Measurements from ENCODE around the gene CLNK. TPM values are rescaled to one million over a fixed set of nuclear protein-coding genes. Genes with fewer than 3 reads are reported as not detected.

The CLNK gene
- total RNA-seq, 2 donors from 2014 or later = not detected

DNA sequence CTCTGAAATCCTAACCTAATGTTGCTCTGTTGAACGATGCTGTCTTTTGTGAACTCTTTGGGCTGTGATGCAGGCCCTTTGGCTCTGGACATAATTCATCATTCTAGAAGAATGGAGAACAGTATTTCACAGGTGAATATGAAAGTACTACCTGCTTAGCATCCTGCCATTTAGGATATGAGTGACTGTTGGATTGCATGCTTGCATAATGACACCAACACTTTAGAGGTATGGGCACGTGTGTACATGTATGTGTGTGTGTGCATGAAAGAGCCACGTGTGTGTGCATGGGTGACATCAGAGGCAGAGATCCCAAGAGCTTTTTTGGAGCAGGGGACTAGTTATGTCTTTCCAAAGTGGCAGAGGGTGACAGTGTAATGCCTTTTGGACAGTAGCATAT, 157.1 kb downstream of the CLNK start:
- Histone ChIP-seq H3K9me3 (ENCODE audit: control insufficient read depth, low read length) (no peaks in the 10 kb centered on the region), H3K9ac (ENCODE audit: extremely low read depth, low read length, poor library complexity, severe bottlenecking) (no peak overlapping the region), H3K4me1 (ENCODE audit: control insufficient read depth, insufficient read depth, low read length) (peaks cover 3% of the 10 kb centered on the region), H3K4me3 (ENCODE audit: low read length) (no peak overlapping the region), H3K27ac (ENCODE audit: low read depth, low read length) (no peak overlapping the region), H3K27me3 (ENCODE audit: control insufficient read depth, insufficient read depth, low read length, poor library complexity, severe bottlenecking) (no peaks in the 10 kb centered on the region), H3K36me3 (ENCODE audit: control insufficient read depth, insufficient read depth, low read length) (no peaks in the 10 kb centered on the region)
- Mint-ChIP-seq H3K4me3 (no peak overlapping the region), H3K4me1 (peaks cover 20% of the 10 kb centered on the region), H3K9me3 (no peaks in the 10 kb centered on the region), H3K36me3 (ENCODE audit: low read depth) (no peaks in the 10 kb centered on the region), H3K27me3 (ENCODE audit: insufficient read depth) (no peaks in the 10 kb centered on the region), H3K27ac (no peak overlapping the region)
- TF ChIP-seq, protein P1, sequence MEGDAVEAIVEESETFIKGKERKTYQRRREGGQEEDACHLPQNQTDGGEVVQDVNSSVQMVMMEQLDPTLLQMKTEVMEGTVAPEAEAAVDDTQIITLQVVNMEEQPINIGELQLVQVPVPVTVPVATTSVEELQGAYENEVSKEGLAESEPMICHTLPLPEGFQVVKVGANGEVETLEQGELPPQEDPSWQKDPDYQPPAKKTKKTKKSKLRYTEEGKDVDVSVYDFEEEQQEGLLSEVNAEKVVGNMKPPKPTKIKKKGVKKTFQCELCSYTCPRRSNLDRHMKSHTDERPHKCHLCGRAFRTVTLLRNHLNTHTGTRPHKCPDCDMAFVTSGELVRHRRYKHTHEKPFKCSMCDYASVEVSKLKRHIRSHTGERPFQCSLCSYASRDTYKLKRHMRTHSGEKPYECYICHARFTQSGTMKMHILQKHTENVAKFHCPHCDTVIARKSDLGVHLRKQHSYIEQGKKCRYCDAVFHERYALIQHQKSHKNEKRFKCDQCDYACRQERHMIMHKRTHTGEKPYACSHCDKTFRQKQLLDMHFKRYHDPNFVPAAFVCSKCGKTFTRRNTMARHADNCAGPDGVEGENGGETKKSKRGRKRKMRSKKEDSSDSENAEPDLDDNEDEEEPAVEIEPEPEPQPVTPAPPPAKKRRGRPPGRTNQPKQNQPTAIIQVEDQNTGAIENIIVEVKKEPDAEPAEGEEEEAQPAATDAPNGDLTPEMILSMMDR (conservative IDR thresholded peaks at IDR 0.05) = no peak
- WGBS, 2 experiments (ENCODE audit: insufficient coverage in 1 of 2, insufficient read length in 1 of 2) = 83 to 92% methylated on average over 3 of the region's 3 CpGs
- DNase-seq = no peak

DNA sequence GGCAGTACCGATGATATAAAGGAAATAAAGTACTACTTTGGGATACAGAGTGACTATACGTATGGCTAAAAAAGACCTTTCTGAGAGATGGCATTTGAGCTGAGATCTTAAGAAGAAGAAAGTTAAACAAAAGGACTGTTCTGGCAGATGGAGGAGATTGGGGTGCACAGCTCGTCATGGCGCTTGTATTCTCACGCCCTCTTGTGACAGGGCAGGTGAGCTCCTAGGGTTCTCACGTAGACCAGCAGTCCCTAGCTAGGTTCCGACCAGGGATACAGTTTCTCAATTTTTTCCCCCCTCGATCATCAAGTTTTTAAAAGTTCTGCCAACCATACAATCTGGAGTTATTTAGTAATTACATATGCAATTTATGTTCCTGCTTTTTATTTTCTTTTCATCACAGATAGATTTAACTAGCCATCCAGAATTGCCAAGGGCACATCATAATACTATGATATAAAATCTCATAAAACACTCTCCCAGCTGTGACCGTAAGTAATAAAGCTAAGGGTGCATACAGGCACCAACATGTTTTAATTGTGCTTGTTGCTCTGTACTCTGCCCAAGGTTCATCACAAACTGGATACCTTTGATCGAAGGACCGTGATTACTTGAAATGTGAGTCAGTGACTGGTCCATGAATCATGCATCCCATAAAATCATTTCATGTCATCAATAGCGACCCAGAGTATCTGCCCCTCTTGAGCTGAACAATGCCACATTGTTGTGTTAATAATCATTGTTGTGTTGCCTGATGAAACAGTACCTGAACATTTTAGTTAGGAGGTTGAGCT, 157.9 kb downstream of the CLNK start:
- TF ChIP-seq, protein P1 (conservative IDR thresholded peaks at IDR 0.05) = peak; percentile 63
- H3K9me3 Mint-ChIP-seq = no peaks in the 10 kb centered on the region
- Histone ChIP-seq H3K4me3 (ENCODE audit: low read length) (no peak overlapping the region), H3K9me3 (ENCODE audit: control insufficient read depth, low read length) (no peaks in the 10 kb centered on the region), H3K4me1 (ENCODE audit: control insufficient read depth, insufficient read depth, low read length) (peaks cover 3% of the 10 kb centered on the region), H3K9ac (ENCODE audit: extremely low read depth, low read length, poor library complexity, severe bottlenecking) (no peak overlapping the region), H3K36me3 (ENCODE audit: control insufficient read depth, insufficient read depth, low read length) (no peaks in the 10 kb centered on the region), H3K27ac (ENCODE audit: low read depth, low read length) (no peak overlapping the region), H3K27me3 (ENCODE audit: control insufficient read depth, insufficient read depth, low read length, poor library complexity, severe bottlenecking) (no peaks in the 10 kb centered on the region)
- 85 to 86% methylated on average over 8 to 12 of the region's 12 CpGs for WGBS, 2 experiments (ENCODE audit: insufficient coverage in 1 of 2, insufficient read length in 1 of 2)
- DNase-seq = peak; percentile 67
- no peaks in the 10 kb centered on the region for H3K36me3 Mint-ChIP-seq (ENCODE audit: low read depth)
- H3K27me3 Mint-ChIP-seq (ENCODE audit: insufficient read depth) = no peaks in the 10 kb centered on the region
- peaks cover 20% of the 10 kb centered on the region for H3K4me1 Mint-ChIP-seq
- H3K4me3 Mint-ChIP-seq = no peak overlapping the region
- H3K27ac Mint-ChIP-seq = no peak overlapping the region

- DNase-seq = no peak
- Mint-ChIP-seq H3K36me3 (ENCODE audit: low read depth) (no peaks in the 10 kb centered on the region), H3K4me3 (no peak overlapping the region), H3K27me3 (ENCODE audit: insufficient read depth) (no peaks in the 10 kb centered on the region), H3K4me1 (peaks cover 6% of the 10 kb centered on the region), H3K27ac (no peak overlapping the region), H3K9me3 (no peaks in the 10 kb centered on the region)
- H3K9ac ChIP-seq (ENCODE audit: extremely low read depth, low read length, poor library complexity, severe bottlenecking) = no peak overlapping the region
- H3K27ac ChIP-seq (ENCODE audit: low read depth, low read length) = no peak overlapping the region
- WGBS, 2 experiments (ENCODE audit: insufficient coverage in 1 of 2, insufficient read length in 1 of 2) = 89 to 95% methylated on average over 4 to 5 of the region's 5 CpGs
- TF ChIP-seq, protein P1 (conservative IDR thresholded peaks at IDR 0.05) = no peak
- H3K36me3 ChIP-seq (ENCODE audit: control insufficient read depth, insufficient read depth, low read length) = no peaks in the 10 kb centered on the region
- H3K27me3 ChIP-seq (ENCODE audit: control insufficient read depth, insufficient read depth, low read length, poor library complexity, severe bottlenecking) = no peaks in the 10 kb centered on the region
- H3K9me3 ChIP-seq (ENCODE audit: control insufficient read depth, low read length) = no peaks in the 10 kb centered on the region
- H3K4me1 ChIP-seq (ENCODE audit: control insufficient read depth, insufficient read depth, low read length) = no peaks in the 10 kb centered on the region
- no peak overlapping the region for H3K4me3 ChIP-seq (ENCODE audit: low read length)
Measured at GRCh38 chr4:10524196-10524833, 160.3 kb downstream of the CLNK start.
